SU-DHL-6 (cell line): Measurements from ENCODE around the gene NYAP2.

Experiments
- CTCF ChIP-seq: fragments of 200-600 bp; sonication (generic); IDR thresholded peaks from one replicate; pipeline ENCODE4 v1.5.1; 2017; ENCODE audit warnings: antibody characterized with exemption, mild to moderate bottlenecking, low read length, moderate library complexity; ENCODE audit not compliant: insufficient read depth, poor library complexity, severe bottlenecking
- EZH2phosphoT487 ChIP-seq: fragments of 200-600 bp; sonication (generic), shearing (Covaris generic); conservative IDR thresholded peaks from 2 replicates; pipeline ENCODE4 v1.6.1; 2018; ENCODE audit warnings: mild to moderate bottlenecking, antibody characterized with exemption, low read length, moderate library complexity, mixed read lengths

- TF ChIP-seq CTCF (no peak), EZH2phosphoT487 (no peak)
Observed at GRCh38 chr2:225534037-225534436, 134.5 kb downstream of the NYAP2 start.
